ENCODE data around the gene ZNF784.

Gene ZNF784

DNA sequence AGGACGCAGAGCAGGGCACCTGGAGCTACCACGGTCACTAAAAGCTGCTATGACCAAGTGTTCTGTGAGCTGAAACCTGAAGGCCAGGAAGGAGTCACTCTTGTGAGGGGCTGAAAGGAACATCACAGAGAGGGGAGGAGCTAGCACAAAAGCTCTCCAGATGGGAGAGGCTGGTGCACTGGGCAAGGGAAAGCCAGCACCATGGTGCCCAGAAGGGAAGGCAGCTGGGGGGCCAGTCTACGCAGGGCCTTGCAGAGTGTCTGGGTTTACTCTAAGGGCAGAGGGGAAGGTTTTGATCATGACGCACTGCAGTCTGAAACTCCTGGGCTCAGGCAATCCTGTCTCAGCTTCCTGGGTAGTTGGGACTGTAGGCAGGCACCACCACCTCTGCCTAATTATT, 12.4 kb upstream of the ZNF784 start:
- TF ChIP-seq ESRRG (CRISPR knock-in tag; IDR thresholded peaks at IDR 0.05) (no peak), RARB (CRISPR knock-in tag; IDR thresholded peaks at IDR 0.05) (no peak), ISL1 (CRISPR knock-in tag; IDR thresholded peaks at IDR 0.05) (no peak), CSDC2 (CRISPR knock-in tag; IDR thresholded peaks at IDR 0.05) (no peak), ZFP3 (CRISPR knock-in tag; IDR thresholded peaks at IDR 0.05) (no peak), ZNF565 (CRISPR knock-in tag; conservative IDR thresholded peaks at IDR 0.05; ENCODE audit: low read depth) (no peak), BACH2 (CRISPR knock-in tag; IDR thresholded peaks at IDR 0.05; ENCODE audit: borderline replicate concordance) (no peak)

DNA sequence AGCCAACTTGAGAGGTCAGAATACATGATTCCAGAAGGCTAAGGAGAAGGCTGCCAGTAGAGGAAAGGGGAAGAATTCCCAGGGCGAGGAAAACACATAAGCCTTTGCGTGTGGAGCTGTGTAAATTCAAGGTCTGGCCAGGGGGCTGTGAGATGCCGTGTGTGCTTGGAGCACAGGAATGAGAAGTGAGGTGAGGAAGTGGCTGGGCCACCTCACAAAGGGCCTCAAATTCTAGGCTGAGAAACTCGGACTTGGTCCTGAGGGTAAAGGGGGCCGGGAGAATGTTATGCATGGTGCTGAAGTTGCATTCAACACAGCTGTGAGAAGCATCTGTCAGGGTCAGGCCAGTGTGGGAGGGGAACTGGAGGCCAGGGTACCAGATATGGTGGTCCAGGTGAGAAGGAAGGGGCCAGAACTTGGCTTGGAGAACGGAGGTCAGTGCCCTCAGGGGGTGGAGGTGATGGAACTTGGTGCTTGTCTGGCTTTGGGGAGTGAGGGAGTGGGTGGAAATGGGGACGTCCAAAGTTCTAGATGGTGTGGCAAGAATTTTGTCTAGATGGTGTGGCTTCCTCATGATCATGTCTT, 11.6 kb upstream of the ZNF784 start:
- no peak for ATAC-seq

More for the DNA sequence above, 12.4 kb upstream of the ZNF784 start:
- ATAC-seq: no peak

DNA sequence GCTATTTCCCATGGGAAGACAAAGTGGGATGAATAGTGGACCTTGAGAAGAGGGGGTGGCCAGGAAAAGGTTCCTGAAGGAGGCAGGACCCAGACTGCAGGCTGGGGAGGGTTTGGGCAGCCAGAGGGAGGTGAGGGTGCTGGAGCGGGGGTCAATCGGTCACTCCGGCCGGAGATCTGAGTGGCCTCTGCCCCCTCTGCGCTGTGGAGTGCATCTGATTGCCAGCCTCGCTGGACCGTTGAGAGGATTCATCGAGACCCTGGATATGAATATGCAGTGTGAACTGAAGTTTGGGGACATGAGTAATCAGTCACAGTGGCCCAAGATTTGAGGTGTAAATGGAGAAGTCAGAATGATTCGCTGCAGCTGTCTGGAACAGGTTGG, 11.0 kb upstream of the ZNF784 start:
- TF ChIP-seq, protein P1, sequence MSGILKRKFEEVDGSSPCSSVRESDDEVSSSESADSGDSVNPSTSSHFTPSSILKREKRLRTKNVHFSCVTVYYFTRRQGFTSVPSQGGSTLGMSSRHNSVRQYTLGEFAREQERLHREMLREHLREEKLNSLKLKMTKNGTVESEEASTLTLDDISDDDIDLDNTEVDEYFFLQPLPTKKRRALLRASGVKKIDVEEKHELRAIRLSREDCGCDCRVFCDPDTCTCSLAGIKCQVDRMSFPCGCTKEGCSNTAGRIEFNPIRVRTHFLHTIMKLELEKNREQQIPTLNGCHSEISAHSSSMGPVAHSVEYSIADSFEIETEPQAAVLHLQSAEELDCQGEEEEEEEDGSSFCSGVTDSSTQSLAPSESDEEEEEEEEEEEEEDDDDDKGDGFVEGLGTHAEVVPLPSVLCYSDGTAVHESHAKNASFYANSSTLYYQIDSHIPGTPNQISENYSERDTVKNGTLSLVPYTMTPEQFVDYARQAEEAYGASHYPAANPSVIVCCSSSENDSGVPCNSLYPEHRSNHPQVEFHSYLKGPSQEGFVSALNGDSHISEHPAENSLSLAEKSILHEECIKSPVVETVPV (CRISPR knock-in tag; IDR thresholded peaks at IDR 0.05): no peak
- TF ChIP-seq TOX (CRISPR knock-in tag; IDR thresholded peaks at IDR 0.05; ENCODE audit: borderline replicate concordance): no peak
- TF ChIP-seq PPARA (CRISPR knock-in tag; IDR thresholded peaks at IDR 0.05; ENCODE audit: borderline replicate concordance): no peak
- TF ChIP-seq, protein P2, sequence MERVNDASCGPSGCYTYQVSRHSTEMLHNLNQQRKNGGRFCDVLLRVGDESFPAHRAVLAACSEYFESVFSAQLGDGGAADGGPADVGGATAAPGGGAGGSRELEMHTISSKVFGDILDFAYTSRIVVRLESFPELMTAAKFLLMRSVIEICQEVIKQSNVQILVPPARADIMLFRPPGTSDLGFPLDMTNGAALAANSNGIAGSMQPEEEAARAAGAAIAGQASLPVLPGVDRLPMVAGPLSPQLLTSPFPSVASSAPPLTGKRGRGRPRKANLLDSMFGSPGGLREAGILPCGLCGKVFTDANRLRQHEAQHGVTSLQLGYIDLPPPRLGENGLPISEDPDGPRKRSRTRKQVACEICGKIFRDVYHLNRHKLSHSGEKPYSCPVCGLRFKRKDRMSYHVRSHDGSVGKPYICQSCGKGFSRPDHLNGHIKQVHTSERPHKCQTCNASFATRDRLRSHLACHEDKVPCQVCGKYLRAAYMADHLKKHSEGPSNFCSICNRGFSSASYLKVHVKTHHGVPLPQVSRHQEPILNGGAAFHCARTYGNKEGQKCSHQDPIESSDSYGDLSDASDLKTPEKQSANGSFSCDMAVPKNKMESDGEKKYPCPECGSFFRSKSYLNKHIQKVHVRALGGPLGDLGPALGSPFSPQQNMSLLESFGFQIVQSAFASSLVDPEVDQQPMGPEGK (CRISPR knock-in tag; IDR thresholded peaks at IDR 0.05; ENCODE audit: borderline replicate concordance): no peak
- no peak for TF ChIP-seq ISL1 (CRISPR knock-in tag; IDR thresholded peaks at IDR 0.05)
- no peak for ATAC-seq

More for the DNA sequence above, 11.6 kb upstream of the ZNF784 start:
- TF ChIP-seq ARNTL (CRISPR knock-in tag; IDR thresholded peaks at IDR 0.05; ENCODE audit: borderline replicate concordance, low read depth): no peak
- TF ChIP-seq ZC3H10 (CRISPR knock-in tag; IDR thresholded peaks at IDR 0.05): no peak
- TF ChIP-seq ZFP3 (CRISPR knock-in tag; IDR thresholded peaks at IDR 0.05): no peak
- TF ChIP-seq ISL1 (CRISPR knock-in tag; IDR thresholded peaks at IDR 0.05): no peak
- no peak for TF ChIP-seq OSR1 (CRISPR knock-in tag; IDR thresholded peaks at IDR 0.05)
- no peak for TF ChIP-seq CSDC2 (CRISPR knock-in tag; IDR thresholded peaks at IDR 0.05)
- TF ChIP-seq, protein P1 (CRISPR knock-in tag; IDR thresholded peaks at IDR 0.05): no peak
- TF ChIP-seq GLIS3 (CRISPR knock-in tag; IDR thresholded peaks at IDR 0.05): no peak
- no peak for TF ChIP-seq PPARA (CRISPR knock-in tag; IDR thresholded peaks at IDR 0.05; ENCODE audit: borderline replicate concordance)
- TF ChIP-seq, protein P2 (CRISPR knock-in tag; IDR thresholded peaks at IDR 0.05; ENCODE audit: borderline replicate concordance): no peak
- no peak for TF ChIP-seq RARB (CRISPR knock-in tag; IDR thresholded peaks at IDR 0.05)
- no peak for TF ChIP-seq TCF4 (CRISPR knock-in tag; IDR thresholded peaks at IDR 0.05; ENCODE audit: borderline replicate concordance)
- TF ChIP-seq, protein P3, sequence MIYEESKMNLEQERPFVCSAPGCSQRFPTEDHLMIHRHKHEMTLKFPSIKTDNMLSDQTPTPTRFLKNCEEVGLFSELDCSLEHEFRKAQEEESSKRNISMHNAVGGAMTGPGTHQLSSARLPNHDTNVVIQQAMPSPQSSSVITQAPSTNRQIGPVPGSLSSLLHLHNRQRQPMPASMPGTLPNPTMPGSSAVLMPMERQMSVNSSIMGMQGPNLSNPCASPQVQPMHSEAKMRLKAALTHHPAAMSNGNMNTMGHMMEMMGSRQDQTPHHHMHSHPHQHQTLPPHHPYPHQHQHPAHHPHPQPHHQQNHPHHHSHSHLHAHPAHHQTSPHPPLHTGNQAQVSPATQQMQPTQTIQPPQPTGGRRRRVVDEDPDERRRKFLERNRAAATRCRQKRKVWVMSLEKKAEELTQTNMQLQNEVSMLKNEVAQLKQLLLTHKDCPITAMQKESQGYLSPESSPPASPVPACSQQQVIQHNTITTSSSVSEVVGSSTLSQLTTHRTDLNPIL (CRISPR knock-in tag; IDR thresholded peaks at IDR 0.05; ENCODE audit: low read depth): no peak
- no peak for TF ChIP-seq ZNF8 (CRISPR knock-in tag; IDR thresholded peaks at IDR 0.05)
- TF ChIP-seq TOX (CRISPR knock-in tag; IDR thresholded peaks at IDR 0.05; ENCODE audit: borderline replicate concordance): no peak
- TF ChIP-seq BACH2 (CRISPR knock-in tag; IDR thresholded peaks at IDR 0.05; ENCODE audit: borderline replicate concordance): no peak
- no peak for TF ChIP-seq SNAI2 (CRISPR knock-in tag; IDR thresholded peaks at IDR 0.05)
- no peak for TF ChIP-seq ZNF70 (CRISPR knock-in tag; IDR thresholded peaks at IDR 0.05)
- no peak for TF ChIP-seq ESRRG (CRISPR knock-in tag; IDR thresholded peaks at IDR 0.05)
- no peak for TF ChIP-seq ZNF565 (CRISPR knock-in tag; conservative IDR thresholded peaks at IDR 0.05; ENCODE audit: low read depth)
